OCI-LY3 (cell line): ENCODE data around the gene ARFIP1.

Experiments used
- H2AFZ ChIP-seq: fragments of 200-600, 300-600 bp; shearing (Covaris generic); 2 replicates; pipeline ENCODE4 v1.6.0; 2014; ENCODE audit warnings: antibody characterized with exemption, low read depth, low read length
- H3K27ac ChIP-seq: fragments of 200-600, 300-600 bp; sonication (generic); 2 replicates; pipeline ENCODE4 v1.5.1; 2014; ENCODE audit warnings: mild to moderate bottlenecking, low read length, moderate library complexity, mixed read lengths
- H3K27me3 ChIP-seq: fragments of 200-600, 300-600 bp; sonication (generic); 2 replicates; pipeline ENCODE4 v1.6.1; 2014; ENCODE audit warnings: low read depth, low read length, mixed read lengths
- H3K36me3 ChIP-seq: fragments of 200-600, 300-600 bp; sonication (generic); replicated peaks from 2 replicates; pipeline ENCODE3; 2014; ENCODE audit warnings: low read depth, low read length, mixed read lengths
- H3K4me1 ChIP-seq: fragments of 300-600, 200-600 bp; sonication (generic); 2 replicates; pipeline ENCODE4 v1.6.1; 2014; ENCODE audit warnings: low read length, mixed read lengths
- H3K4me2 ChIP-seq: fragments of 200-600, 300-600 bp; sonication (generic); 2 replicates; pipeline ENCODE4 v1.6.1; 2014; ENCODE audit warnings: low read length, mixed read lengths
- H3K4me3 ChIP-seq: fragments of 300-600, 200-600 bp; sonication (generic); 2 replicates; pipeline ENCODE4 v1.5.1; 2014; ENCODE audit warnings: antibody characterized with exemption, mild to moderate bottlenecking, low read length, moderate library complexity
- H3K79me2 ChIP-seq: fragments of 300-600, 200-600 bp; shearing (Covaris generic); 2 replicates; pipeline ENCODE4 v1.6.1; 2014; ENCODE audit warnings: mild to moderate bottlenecking, low read length, mixed read lengths
- H3K9ac ChIP-seq: fragments of 300-600, 200-600 bp; shearing (Covaris generic); 2 replicates; pipeline ENCODE4 v1.6.0; 2014; ENCODE audit warnings: mild to moderate bottlenecking, low read length, moderate library complexity
- H3K9me3 ChIP-seq: fragments of 200-600, 300-600 bp; shearing (Covaris generic); 2 replicates; pipeline ENCODE4 v1.6.1; 2014; ENCODE audit warnings: low read length, mixed read lengths; ENCODE audit not compliant: insufficient read depth
- H4K20me1 ChIP-seq: fragments of 200-600, 300-600 bp; sonication (generic); 2 replicates; pipeline ENCODE4 v1.6.1; 2016; ENCODE audit warnings: low read length, mixed read lengths; ENCODE audit not compliant: insufficient read depth
- EZH2phosphoT487 ChIP-seq: fragments of 200-600 bp; shearing (Covaris generic); IDR thresholded peaks from 2 replicates; pipeline ENCODE4 v1.6.1; 2018; ENCODE audit warnings: antibody characterized with exemption, mixed run types, low read depth
- TF ChIP-seq, protein P1 (sequence below): fragments of 200-600, 300-600 bp; sonication (generic); IDR thresholded peaks from 2 replicates; pipeline ENCODE4 v1.5.1; 2014; ENCODE audit warnings: antibody characterized with exemption, low read length, low read depth

ARFIP1 gene

GRCh38 chr4:152881974-152882373, 102.2 kb downstream of the ARFIP1 start:
- H2AFZ ChIP-seq, result no peak overlapping the region
- H3K36me3 ChIP-seq, result peaks cover 10% of the 10 kb centered on the region
- H3K4me1 ChIP-seq, result peaks cover 10% of the 10 kb centered on the region
- no peak overlapping the region for H3K4me2 ChIP-seq
- H3K27me3 ChIP-seq, result no peaks in the 10 kb centered on the region
- H3K27ac ChIP-seq, result no peak overlapping the region
- H3K79me2 ChIP-seq, result no peaks in the 10 kb centered on the region
- H3K9ac ChIP-seq, result no peak overlapping the region
- no peaks in the 10 kb centered on the region for H4K20me1 ChIP-seq
- no peak for TF ChIP-seq EZH2phosphoT487
- TF ChIP-seq, protein P1, sequence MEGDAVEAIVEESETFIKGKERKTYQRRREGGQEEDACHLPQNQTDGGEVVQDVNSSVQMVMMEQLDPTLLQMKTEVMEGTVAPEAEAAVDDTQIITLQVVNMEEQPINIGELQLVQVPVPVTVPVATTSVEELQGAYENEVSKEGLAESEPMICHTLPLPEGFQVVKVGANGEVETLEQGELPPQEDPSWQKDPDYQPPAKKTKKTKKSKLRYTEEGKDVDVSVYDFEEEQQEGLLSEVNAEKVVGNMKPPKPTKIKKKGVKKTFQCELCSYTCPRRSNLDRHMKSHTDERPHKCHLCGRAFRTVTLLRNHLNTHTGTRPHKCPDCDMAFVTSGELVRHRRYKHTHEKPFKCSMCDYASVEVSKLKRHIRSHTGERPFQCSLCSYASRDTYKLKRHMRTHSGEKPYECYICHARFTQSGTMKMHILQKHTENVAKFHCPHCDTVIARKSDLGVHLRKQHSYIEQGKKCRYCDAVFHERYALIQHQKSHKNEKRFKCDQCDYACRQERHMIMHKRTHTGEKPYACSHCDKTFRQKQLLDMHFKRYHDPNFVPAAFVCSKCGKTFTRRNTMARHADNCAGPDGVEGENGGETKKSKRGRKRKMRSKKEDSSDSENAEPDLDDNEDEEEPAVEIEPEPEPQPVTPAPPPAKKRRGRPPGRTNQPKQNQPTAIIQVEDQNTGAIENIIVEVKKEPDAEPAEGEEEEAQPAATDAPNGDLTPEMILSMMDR, result no peak
- 0 out of 2 replicates have a peak, but pooled peaks cover 2% of the 10 kb centered on the region for H3K9me3 ChIP-seq
- H3K4me3 ChIP-seq, result no peak overlapping the region

GRCh38 chr4:152885185-152885584, 105.4 kb downstream of the ARFIP1 start:
- no peaks in the 10 kb centered on the region for H3K27me3 ChIP-seq
- H3K79me2 ChIP-seq, result no peaks in the 10 kb centered on the region
- no peak for TF ChIP-seq EZH2phosphoT487
- TF ChIP-seq, protein P1, result no peak
- H3K9ac ChIP-seq, result no peak overlapping the region
- H3K27ac ChIP-seq, result no peak overlapping the region
- no peak overlapping the region for H3K4me3 ChIP-seq
- no peaks in the 10 kb centered on the region for H4K20me1 ChIP-seq
- no peak overlapping the region for H3K4me2 ChIP-seq
- no peak overlapping the region for H2AFZ ChIP-seq
- H3K36me3 ChIP-seq, result peaks cover 14% of the 10 kb centered on the region
- peaks cover 6% of the 10 kb centered on the region for H3K4me1 ChIP-seq
- no peaks in the 10 kb centered on the region for H3K9me3 ChIP-seq

DNA sequence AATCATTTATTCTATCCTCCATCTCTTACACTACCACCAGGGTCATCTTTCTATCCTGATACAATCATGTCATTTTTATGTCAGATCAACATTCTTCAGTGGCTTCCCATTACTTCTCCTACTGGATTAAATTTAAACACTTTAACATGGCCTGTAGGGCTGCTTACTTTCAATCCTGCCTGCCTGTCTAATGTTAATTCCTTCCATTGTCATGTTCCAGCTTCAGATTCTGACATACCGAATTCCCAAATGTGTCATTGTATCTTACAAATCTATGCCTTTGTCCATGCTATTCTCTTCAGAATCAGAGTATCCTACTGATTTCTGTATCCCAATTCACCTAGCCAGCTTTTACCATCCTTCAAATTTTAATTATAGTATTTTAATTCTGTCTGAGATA, 106.4 kb downstream of the ARFIP1 start:
- no peaks in the 10 kb centered on the region for H3K79me2 ChIP-seq
- no peak overlapping the region for H2AFZ ChIP-seq
- no peak overlapping the region for H3K4me2 ChIP-seq
- peaks cover 14% of the 10 kb centered on the region for H3K36me3 ChIP-seq
- H3K9me3 ChIP-seq, result no peaks in the 10 kb centered on the region
- H3K4me3 ChIP-seq, result no peak overlapping the region
- no peak overlapping the region for H3K9ac ChIP-seq
- H3K27me3 ChIP-seq, result no peaks in the 10 kb centered on the region
- no peaks in the 10 kb centered on the region for H3K4me1 ChIP-seq
- H4K20me1 ChIP-seq, result no peaks in the 10 kb centered on the region
- TF ChIP-seq EZH2phosphoT487, result no peak
- TF ChIP-seq, protein P1, result no peak
- H3K27ac ChIP-seq, result no peak overlapping the region

- Histone ChIP-seq H3K27ac (no peak overlapping the region), H3K9me3 (no peaks in the 10 kb centered on the region), H3K9ac (no peak overlapping the region), H3K36me3 (peaks cover 10% of the 10 kb centered on the region), H3K79me2 (no peaks in the 10 kb centered on the region), H4K20me1 (no peaks in the 10 kb centered on the region), H3K4me3 (no peak overlapping the region), H3K4me1 (no peaks in the 10 kb centered on the region), H3K27me3 (no peaks in the 10 kb centered on the region), H2AFZ (no peak overlapping the region), H3K4me2 (no peak overlapping the region)
- no peak for TF ChIP-seq EZH2phosphoT487
- TF ChIP-seq, protein P1, result no peak
Observed at GRCh38 chr4:152887981-152888380, 108.2 kb downstream of the ARFIP1 start.
